22Rv1 (cell line): Measurements from ENCODE around the gene CIB2.

Experiments used
- CTCF ChIP-seq: fragments of 450-650 bp; IDR thresholded peaks from 2 replicates; pipeline ENCODE4 v1.5.1; 2017; ENCODE audit warnings: mild to moderate bottlenecking
- ZFX ChIP-seq: fragments of 450-650 bp; IDR thresholded peaks from 2 replicates; pipeline ENCODE4 v1.6.1; 2017; ENCODE audit warnings: antibody characterized with exemption, borderline replicate concordance

- TF ChIP-seq CTCF (no peak), ZFX (no peak)
Measured at GRCh38 chr15:78147566-78147965, 16.3 kb upstream of the CIB2 start.
